Jurkat, Clone E6-1 (cell line): Measurements from ENCODE around the gene ANP32B.
"Not testable (repeated sequence)": the region's sequence is repeated elsewhere in the genome, so short reads cannot be mapped to it uniquely, and the experiment has no call there.

Source experiments
- DNase-seq: peaks from one replicate; pipeline ENCODE4 v3.0.0-alpha.2; 2011; ENCODE audit warnings: low read depth, low spot score
- H3K4me3 ChIP-seq: 2 replicates; pipeline ENCODE4 v1.5.1; 2011; ENCODE audit warnings: mild to moderate bottlenecking, low read length, control low read depth, moderate library complexity

ANP32B gene

GRCh38 chr9:97961361-97961760, 21.8 kb upstream of the ANP32B start:
- H3K4me3 ChIP-seq = no peak overlapping the region
- no peak for DNase-seq

- no peak overlapping the region for H3K4me3 ChIP-seq
- DNase-seq = no peak
Measured at GRCh38 chr9:97962136-97962535, 21.0 kb upstream of the ANP32B start.

DNA sequence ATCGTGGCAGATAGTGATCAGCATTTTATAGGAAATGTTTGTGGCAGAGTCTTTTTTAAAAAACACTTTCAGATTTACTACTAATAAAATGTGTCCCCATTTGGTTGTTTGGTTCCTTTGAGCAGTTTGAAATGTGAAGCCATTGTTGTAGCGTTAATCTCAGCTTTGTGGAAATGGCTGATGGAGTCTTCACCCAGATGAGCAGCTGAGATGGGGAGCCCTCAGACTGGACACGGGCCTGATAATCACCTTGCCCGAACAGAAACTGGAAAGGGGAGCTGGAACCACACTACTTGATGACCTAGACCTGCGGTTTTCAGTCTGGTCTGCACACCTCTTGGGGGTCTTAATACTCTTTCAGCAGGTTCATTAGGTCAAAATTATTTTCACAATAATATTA, 20.6 kb upstream of the ANP32B start:
- H3K4me3 ChIP-seq = no peak overlapping the region
- no peak for DNase-seq

DNA sequence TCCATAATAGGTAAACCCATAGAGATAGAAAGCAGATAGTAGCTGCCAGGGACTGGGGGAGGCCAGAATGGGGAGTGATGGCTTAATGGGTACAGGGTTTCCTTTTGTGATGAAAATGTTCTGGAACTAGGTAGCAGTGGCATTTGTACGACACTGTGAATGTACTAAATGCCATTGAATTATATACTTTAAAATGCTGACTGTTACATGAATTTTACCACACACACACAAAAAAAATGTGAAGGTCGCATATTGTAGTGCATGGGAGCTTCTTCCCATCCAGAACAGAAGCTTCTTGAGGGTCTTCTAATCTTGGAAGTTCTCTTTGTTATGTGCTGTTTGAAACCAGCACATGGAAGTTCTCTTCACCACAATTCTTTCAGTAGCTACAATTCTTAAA, 19.9 kb upstream of the ANP32B start:
- H3K4me3 ChIP-seq = no peak overlapping the region
- DNase-seq = no peak

GRCh38 chr9:97964901-97965300, 18.2 kb upstream of the ANP32B start:
- no peak for DNase-seq
- no peak overlapping the region for H3K4me3 ChIP-seq

GRCh38 chr9:97966493-97966892, 16.6 kb upstream of the ANP32B start:
- no peak for DNase-seq
- H3K4me3 ChIP-seq = no peak overlapping the region

DNA sequence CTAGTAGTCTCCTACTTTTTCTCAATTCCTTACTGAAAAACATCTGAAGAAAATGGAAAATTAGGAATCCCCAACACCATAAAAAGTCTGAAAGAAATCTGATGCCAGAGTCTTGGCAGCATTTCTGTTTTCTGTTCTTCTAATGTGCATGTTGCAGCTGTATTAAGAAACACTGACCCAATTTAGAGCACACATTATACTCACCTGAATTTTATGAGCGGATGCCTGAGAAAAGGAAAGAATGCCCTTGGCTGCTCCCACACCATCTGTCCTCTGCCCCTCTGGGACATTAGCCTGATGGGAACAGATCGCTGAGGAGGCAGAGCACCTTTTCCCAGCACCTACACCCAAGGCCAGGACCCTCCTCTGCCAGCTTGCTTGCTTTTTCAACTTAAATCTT, 14.1 kb upstream of the ANP32B start:
- H3K4me3 ChIP-seq = no peak overlapping the region
- no peak for DNase-seq

DNA sequence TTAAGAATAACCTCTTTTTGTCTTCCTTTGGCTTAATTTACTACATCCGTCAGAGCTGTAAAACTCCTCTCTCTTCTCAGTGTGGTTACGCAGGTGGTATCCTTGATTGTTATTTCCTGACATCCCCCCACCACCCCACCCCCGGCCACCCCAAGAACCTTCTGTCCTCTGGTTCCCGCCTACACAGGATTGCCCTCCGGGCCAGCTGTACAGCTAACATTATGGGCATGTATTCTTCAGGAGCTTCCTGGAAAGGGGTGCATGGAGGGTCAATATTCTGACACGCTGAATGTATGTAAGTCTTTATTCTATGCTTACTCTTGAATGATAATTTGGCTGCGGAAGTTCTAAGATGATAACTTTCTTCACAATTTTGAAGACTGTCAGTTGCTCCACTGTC, 13.0 kb upstream of the ANP32B start:
- H3K4me3 ChIP-seq = peak overlapping the region; percentile 55
- DNase-seq = peak; percentile 87

GRCh38 chr9:97972753-97973152, 10.4 kb upstream of the ANP32B start:
- H3K4me3 ChIP-seq = no peak overlapping the region
- DNase-seq = no peak

DNA sequence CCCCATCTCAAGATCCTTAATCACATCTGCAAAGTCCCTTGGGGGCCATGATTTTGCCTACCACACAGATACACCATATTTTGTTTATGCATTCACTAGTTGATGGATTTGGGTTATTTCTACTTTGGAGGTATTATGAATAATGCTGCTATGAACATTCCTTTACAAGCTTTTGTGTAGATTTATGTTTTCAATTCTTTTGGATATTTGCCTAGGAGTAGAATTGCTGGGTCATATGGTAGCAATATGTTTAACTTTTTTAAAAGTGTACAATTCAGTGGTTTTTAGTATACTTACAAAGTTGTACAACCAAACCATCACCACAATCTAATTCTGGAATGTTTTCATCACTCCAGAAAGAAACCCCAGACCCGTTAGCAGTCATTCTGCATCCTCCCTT, 7.8 kb upstream of the ANP32B start:
- no peak overlapping the region for H3K4me3 ChIP-seq

DNA sequence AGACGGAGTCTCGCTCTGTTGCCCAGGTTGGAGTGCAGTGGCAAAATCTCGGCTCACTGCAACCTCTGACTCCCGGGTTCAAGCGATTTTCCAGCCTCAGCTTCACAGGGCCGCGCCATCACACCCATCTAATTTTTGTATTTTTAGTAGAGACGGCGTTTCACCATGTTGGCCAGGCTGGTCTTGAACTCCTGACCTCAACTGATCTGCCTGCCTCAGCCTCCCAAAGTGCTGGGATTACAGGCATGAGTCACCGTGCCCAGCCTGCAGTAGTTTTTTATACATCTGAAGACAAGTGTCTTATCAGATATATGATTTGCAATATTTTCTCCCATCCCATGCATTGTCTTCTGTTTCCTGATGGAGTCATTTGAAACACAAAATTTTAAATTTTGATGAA, 6.5 kb upstream of the ANP32B start:
- DNase-seq, H3K4me3 ChIP-seq: not testable (repeated sequence)

More for the DNA sequence above, 7.8 kb upstream of the ANP32B start:
- DNase-seq = no peak

- H3K4me3 ChIP-seq = no peak overlapping the region
- no peak for DNase-seq
Measured at GRCh38 chr9:97978371-97979130, 4.6 kb upstream of the ANP32B start.

DNA sequence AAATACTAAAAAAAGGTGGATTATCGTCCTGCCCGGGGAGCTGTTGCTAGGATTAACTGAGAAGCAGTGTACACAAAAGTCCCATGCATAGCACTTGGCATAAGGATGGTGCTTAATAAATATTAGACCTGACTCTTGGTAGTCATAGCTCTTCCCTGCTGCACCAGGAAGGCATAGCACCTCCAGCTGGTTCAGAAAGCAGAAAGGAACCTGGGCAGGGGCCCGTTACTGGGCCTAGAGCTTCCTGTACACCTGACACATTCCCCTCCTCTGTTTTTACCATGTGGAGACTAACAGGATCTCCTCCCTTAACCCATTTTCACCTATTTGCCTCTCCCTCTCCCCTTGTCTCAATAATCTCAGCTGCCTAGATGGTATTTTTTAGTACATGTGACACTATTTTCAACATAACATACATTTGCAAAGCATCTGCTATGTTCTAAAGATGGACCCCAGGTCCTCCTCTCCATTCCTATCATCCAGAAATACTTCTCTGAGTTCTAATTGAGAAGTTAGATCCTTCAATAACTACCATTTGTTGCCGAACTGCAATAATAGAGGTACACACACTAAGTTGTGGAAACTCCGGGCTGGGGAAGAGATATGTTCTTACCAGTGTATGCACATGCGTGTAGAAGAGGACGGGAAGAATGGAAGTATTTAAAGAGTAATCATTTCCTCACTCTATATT, 3.2 kb upstream of the ANP32B start:
- no peak for DNase-seq
- H3K4me3 ChIP-seq = no peak overlapping the region

DNA sequence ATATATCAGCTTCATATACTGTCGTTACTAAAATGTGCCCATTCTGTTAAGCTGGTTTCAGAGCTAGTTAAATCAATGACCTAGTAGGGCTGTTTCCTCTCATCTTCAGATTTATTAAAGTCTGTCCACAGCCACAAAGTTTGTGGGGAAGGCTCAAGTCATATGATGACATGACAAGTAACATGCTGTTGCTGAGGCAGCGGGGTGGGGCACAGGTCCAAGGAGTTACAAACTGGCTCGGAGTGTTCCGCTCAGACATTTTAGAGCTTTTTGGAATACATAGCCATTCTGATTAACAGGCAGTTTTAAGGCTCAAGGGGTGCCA, 2.7 kb upstream of the ANP32B start:
- DNase-seq = no peak
- no peak overlapping the region for H3K4me3 ChIP-seq

GRCh38 chr9:97980918-97981845, 2.0 kb upstream of the ANP32B start:
- DNase-seq = no peak
- peak overlapping the region; percentile 76 for H3K4me3 ChIP-seq

DNA sequence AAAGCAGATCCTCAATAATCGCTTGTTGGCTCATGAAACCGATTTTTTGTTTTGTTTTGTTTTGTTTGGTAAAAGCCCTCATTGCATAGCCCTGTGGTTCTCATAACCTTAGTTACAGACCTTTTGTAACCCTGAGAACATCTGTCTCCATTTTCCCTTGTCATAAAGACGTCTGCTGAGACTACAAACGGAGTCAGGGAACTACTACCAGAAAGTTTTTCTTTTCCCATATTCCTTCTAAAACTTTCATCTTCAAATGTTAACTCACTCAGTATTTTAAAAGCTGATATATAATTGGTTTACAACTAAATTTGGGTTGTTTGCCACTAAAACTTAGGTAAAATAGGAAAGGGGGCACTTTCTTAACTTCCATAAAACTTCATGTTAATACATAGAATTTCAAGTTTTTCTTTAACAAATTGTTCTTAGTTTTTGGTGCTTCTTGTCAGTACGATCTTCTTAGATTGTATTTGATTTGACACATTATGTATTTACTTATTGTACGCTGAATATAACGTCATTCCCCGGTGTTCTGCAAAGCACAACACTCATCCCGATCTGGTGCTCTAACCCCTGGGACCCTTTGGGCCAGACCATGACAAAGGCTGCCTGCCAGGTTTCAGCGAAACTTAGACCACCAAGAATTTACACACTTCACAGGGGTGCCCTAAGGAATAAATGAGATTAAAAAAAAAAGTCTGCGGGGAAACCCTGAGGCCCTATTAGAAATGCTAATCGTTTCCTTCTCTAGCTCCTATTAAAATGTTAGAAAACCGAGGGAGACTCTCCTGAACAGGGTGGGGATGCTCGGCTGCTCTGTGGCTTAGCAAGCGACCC, 1.1 kb upstream of the ANP32B start:
- DNase-seq = no peak
- peak overlapping the region; percentile 76 for H3K4me3 ChIP-seq

DNA sequence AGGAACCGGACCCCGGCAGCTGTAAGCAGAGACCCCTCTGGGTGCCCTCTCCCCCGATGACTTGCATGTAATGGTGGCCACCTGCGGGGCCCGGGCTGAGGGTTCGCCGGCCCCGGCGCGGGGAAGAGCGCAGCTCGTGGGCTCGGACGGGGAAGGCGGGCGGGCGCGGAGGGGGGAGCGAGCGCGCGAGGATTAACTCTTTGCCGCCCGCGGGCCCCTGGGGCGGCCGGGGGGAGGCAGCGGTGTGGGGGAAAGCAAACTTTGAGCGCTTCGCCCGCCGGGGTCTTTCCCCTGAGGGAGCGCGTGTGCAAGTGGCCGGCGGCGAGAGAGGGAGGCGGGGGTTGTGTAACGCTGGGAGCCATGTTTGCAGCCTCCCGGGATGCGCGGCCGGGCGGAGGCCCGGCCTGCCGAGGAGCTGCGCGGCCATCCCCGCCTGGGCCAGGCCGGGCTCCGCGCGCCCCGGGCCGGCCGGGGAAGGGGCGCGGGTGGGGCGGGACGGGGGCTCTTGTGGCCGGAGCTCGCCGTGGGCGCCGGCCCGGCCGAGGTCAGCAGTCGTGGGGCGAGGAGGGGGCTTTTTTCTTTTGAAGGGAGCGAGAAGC, 547 bp downstream of the ANP32B start:
- no peak for DNase-seq
- peak overlapping the region; percentile 77 for H3K4me3 ChIP-seq

DNA sequence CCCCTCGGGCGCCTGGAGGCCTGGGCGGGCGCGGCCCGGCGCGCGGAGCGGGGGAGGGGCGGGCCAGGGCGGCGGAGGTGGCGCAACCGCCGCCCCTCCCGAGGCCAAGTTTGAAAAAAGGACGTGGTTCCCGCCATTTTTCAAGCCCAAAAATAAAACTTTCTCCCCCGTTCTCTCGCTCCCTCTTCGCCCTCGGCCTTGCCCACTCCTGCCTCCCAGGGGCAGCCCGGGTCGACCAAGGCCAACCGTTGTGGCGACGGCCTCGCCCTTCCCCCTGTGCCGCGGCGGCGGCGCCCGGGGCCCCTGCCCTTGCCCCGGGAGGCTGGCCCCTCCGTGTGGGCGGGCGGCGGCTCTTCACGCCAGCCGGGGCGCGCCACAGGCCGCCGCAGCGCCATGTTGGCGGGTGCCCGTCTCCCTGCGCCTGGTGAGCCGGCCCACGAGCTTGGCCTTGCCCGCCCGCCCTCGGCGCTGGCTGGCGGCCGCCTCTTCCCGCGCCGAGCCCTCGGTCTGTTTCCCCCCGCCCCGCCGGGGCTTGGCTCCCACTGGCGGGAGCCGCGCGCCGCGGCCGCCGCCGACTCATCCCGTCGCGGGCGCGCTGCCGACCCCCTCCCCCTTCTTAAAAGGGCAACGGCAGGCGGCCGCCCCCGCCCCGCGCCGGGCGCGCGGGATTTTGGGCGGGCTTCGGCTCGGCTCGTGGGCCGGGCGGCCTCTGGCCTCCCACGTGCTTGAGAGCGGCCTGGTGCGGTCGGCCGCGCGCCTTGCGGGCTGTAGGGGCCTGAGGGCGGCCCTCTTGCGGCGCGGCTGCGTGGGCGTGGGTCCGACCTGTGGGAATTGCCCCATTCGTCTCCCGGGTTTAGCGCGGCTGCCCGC, 1.3 kb downstream of the ANP32B start:
- peak overlapping the region; percentile 77 for H3K4me3 ChIP-seq
- peak; percentile 60 for DNase-seq
